ENCODE results near the gene PLEKHH2.
"Not testable (repeated sequence)": the region's sequence is repeated elsewhere in the genome, so short reads cannot be mapped to it uniquely, and the experiment has no call there.

Gene PLEKHH2

DNA sequence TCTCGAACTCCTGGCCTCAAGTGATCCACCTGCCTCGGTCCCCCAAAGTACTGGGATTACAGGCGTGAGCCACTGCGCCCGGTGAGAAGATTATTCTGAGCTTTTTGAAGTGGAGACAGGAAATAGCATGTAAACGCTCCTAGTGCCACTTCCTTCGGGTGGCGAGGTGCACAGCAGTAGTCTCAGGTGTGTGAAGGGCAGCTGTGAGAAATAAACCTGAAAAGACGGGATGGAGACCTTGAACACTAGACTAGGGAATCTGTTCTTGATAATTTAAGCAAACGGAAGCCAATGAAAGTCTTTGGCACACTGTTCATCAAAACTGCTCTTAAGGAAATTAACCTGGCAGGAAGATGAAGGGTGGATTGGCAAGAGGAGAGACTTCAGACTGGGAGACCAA is 439 bp upstream of the PLEKHH2 start:
- no peak for DNase-seq

DNA sequence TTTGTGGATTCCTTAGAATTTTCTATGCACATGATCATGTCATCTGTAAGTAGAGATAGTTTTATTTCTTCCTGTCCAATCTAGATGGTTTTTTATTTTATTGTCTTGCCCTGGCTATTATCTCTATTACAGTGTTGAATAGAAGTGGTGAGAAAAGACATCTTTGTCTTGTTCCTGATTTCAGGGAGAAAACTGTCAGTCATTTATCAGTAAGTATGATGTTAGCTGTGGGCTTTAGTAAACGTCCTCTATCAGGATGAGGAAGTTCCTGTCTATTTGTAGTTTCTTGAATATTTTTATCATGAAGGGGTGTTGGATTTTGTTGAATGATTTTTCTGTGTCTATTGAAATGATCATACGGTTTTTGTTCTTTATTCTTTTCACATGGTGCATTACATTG is 5.3 kb downstream of the PLEKHH2 start:
- no peak for DNase-seq

DNA sequence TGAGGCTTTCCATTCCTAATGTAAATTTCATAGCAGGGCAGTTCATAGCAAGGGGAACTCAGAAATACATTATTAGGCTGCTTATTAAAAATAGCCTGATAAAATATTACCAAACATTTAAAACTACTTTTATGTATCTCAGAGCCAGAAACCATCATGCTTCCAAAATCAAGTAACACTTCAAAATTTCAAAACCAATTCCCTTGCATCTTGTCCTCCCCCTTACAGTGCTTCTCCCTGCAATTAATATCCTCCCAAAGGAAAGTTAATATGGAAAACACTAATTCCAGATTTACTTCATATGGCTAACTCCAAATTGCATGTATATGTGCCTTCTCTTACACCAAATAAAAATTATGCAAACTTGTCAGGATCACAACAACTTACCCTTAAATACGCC is 6.6 kb downstream of the PLEKHH2 start:
- DNase-seq = no peak

DNA sequence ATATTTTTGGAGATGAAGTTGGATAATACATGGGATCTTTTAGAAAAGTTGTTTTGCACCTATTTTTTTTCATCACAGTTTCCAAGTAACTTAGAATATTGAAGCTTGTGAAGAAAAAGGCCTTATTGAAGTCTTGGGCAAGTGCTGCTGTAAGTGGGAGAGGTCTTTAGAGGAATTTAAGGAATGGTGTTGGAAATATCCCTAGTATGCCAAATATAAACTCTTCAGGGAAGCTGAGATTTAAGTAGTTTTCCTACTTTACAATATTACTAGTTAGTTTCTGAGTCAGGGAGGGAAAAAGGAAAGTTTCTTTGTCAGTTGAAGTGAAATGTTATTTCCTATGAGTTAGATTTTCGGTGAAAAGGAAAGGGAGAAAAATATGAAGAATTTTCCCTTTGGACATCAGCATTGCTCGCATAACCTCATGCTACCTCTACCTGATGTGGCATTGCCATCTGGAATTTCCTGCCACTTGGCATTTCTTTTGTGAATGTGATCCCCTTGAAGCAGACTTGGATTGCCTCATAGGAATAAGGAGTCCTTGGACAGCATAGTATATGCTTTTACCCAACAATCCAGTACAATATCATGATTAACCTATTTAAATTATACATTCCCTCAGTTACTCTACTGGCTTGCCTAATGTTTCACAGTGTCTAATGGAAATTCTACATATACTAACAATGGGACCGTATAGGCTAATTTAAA is 12.1 kb downstream of the PLEKHH2 start:
- no peak for DNase-seq

DNA sequence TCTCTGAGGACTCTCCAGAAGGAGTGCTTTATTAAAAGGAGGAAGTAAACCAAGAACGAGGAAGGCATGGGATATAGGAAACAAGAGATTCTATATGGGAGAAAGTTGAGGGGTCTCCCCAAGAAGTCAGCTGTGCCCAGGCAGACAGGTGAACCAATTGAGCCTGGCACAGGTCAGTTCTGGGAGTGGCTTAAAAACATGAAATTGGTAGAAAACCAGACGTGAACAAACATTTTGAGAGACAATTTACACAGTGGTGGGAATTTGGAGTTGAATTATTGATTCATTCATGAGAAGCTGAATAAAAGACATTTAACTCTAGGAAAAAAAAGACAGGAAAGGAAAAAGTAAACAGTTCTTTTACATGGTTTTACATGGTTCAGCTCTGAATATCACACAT is 16.4 kb downstream of the PLEKHH2 start:
- no peak for DNase-seq

DNA sequence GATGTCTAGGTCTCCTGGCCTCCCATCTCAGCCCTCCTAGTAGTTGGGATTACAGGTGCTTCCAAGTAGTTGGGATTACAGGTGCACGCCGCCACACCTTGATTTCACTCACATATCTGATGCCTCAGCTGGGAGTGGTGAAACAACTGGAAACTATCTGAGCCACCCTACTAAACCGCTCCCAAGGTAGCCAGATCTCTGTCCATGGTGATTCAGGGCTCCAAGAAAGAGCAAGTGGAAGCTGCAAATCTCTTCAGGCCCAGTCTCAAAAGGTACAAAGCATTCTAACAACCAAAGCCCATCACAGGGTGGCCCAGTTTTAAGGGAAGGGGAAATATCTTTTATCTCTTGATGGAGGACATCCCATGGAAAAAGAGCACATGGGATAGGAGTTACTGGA is 20.2 kb downstream of the PLEKHH2 start:
- no peak for DNase-seq

DNA sequence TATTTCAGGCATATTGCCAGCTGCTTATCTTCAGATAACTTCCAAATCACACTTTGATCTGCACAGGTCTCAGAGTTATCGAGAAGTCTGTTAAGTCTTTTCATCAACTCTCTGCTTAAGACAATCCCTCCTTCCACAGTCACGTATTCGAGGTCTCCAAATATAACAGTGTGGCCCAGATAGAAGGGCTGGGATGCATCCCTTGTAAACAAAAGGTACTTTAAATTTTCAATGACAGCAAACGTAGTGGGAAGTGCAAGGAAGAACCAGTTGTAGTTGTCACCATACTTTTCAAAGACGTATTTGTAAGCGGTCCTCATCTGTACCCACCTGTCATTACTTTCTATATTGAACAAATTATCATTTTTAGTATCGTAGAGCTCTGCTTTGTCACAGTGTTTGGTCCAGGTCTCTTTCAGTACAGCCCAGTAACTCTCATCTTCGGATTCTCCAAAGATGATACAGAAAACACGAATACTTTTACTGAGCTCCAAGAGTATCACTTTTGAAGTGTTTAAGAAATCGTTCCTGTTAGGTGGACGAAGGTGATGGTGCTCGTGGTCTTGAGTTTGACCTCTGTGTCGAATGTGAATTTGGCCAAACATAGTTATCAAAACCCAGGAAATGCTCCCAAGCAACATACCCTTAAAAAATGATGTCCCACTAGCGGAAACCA is 38.7 kb downstream of the PLEKHH2 start:
- DNase-seq = no peak

DNA sequence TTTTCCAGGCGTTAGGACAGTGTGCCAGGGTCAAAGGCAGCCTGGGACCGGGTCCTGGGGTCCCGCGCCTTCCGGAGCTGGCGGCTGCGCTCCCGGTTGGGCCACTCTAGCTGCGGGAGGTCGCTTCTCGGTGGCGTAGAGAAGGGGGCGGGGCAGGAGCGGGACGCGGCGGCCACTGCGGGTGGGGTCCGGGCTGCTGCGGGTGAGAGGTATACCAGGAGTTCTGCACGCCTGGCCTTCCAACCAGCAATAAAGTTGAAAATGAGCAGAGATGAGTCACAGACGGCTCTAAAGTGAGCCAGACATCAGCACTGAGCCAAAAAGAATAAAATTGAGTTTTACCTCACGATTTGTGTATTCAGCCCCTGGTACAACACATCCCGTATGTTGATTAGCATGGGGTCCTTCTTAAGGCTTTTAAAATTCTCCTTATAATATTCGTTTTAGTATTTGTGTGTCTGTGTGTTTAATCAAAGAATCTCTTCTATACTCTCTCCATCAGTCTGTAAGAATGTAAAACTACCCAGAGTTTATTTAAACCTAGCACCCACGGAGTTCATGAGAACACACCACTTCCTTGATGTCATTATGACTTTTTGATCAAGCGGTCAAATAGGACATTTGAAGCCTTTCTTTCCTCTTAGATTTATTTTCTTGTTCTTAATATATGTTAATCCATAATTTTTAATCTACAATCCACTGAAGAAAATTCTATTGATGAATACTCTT is 39.4 kb downstream of the PLEKHH2 start, which contains the start of gene C1GALT1C1L:
TSS of gene C1GALT1C1L (minus strand) at position 108 of the 729 bp plus-strand sequence. CDS start at position 1, 107 bp downstream.
- no peak for DNase-seq

DNA sequence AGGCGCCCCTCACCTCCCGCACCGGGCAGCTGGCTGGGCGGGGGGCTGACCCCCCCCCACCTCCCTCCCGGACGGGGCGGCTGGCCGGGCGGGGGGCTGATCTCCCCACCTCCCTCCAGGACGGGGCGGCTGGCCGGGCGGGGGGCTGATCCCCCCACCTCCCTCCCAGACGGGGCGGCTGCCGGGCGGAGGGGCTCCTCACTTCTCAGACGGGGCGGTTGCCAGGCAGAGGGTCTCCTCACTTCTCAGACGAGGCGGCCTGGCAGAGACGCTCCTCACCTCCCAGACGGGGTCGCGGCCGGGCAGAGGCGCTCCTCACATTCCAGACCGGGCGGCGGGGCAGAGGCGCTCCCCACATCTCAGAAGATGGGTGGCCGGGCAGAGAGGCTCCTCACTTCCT is 40.7 kb downstream of the PLEKHH2 start:
- DNase-seq = not testable (repeated sequence)

DNA sequence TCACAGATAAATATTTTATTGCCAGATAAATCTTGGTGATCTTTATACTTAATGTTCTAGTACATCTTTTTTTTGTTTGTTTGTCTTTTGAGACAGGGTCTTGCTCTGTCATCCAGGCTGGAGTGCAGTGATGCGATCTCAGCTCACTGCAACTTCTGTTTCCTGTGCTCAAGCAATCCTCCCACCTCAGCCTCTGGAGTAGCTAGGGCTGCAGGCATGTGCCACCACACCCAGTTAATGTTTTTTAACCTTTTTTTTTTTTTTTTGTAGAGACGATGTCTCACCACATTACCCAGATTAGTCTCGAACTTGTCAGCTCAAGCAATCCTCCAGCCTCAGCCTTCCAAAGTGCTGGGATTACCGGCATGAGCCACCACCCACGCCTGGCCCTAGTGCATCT is 48.3 kb downstream of the PLEKHH2 start:
- no peak for DNase-seq

DNA sequence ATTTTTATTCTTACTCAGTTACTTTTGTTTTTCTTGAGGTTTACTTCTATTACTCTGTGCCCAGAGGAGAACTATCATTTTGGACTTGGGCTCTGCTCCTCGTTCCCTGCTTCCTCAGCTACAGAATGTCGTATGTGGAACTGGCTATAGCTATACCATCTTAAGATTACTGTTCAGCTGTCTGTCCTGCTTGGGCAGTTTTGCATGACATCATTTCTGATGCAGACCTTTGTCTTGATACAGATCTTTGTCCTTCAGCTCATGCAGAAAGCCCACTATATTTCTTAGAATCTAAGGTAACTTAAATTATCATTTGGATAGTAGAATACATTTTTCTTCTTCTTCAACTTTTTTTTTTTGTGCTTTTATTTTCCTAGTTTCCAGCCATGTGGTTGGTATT is 52.9 kb downstream of the PLEKHH2 start:
- DNase-seq = no peak

DNA sequence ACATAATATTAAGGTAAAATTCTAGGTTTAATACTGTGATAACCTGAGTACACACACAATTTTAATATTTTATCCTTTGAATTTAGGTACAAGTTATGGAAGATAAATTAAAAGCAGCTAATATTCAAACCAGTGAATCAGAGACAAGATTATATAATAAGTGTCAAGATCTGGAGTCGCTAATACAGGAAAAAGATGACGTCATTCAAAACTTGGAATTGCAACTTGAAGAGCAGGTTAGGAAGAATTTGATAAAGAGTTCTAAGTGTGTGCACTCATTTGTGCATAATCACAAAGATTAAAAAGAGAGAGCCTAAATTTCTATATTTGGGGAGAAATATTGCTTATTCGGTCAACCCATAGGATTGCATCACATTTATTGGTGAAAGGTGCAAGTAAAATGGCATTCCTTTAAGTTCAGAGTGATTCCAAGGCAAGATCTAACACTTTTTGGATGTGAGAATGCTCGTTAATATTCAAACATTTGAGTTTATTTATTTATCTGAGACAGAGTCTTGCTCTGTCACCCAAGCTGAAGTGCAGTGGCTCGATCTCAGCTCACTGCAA is 55.5 kb downstream of the PLEKHH2 start:
- no peak for DNase-seq

DNA sequence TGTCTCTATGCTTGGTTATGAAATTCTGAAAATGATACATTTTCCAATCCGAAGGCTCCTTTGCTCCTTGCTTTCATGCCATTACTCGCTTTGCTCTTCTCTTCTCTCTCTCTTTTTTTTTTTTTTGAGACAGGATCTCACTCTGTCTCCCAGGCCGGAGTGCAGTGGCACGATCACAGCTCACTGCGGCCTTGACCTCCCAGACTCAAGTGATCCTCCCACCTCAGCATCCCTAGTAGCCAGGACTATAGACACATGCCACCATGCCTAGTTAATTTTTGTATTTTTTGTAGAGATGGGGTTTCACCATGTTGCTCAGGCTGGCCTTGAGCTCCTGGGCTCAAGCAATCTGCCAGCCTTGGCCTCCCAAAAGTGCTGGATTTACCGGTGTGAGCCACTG is 61.1 kb downstream of the PLEKHH2 start:
- DNase-seq = not testable (repeated sequence)

DNA sequence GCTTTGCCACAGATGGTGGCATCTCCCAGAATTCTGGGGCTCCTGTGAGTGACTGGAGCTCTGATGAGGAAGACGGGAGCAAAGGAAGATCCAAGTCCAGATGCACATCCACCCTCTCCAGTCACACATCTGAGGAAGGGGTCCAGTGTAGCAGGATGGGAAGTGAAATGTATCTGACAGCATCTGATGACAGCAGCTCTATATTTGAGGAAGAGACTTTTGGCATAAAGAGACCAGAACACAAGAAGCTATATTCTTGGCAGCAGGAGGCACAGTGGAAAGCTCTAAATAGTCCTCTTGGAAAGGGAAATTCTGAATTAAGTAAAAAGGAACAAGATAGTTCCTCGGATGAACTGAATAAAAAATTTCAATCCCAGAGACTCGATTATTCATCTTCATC is 62.7 kb downstream of the PLEKHH2 start:
- DNase-seq = no peak

DNA sequence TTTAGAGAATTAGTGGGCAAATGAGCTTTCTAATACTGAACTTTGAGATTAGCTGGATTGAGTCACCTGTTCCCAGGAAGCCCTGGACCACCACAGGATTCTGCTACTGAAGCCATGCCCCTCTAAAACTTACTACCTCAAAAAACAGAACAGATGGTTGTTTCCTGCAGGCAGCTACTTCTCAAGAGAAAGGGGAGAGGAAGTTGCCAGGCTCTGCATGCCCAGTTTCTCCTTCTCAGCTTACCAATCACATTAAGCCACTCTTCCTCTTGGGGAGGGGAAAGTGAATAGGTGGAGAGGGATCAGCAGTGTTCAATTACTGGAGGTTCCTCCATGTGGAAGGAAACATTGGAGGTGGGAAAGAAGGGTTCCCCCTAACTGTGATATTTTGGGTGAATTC is 64.1 kb downstream of the PLEKHH2 start:
- DNase-seq = no peak

DNA sequence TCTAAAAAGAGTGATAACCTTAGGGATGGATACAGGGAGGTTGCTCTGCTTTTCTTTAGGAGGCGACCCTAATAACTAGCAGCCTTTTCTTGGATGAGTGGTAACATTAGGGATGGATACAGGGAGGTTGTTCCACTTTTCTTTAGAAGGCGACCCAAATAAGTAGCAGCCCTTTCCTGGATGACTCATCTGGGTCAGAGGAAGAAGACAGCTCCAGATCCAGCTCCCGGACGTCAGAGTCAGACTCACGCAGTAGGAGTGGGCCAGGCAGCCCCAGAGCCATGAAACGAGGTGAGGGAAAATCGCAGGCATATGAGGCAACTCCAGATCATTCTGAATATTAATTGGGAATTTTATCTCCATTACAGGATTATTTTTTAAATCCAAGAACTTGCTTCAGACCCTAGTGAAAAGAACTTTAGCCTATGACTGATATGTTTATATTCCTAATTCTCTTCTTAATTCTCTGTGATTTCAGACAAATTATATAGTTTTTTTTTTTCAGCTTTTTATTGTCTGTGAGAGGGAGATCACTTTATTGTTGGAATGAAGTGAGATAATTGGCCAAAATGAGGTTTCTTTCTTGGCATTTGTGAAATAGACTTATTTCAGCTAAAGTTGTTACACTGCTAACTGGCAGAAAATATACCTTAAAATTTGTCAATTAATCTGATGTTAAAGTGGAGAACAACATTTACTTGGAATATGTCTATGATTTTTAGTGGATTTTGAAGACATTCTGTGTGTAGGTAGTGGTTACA is 70.4 kb downstream of the PLEKHH2 start:
- peak in 1 of 2 donors; percentile 25 for DNase-seq

DNA sequence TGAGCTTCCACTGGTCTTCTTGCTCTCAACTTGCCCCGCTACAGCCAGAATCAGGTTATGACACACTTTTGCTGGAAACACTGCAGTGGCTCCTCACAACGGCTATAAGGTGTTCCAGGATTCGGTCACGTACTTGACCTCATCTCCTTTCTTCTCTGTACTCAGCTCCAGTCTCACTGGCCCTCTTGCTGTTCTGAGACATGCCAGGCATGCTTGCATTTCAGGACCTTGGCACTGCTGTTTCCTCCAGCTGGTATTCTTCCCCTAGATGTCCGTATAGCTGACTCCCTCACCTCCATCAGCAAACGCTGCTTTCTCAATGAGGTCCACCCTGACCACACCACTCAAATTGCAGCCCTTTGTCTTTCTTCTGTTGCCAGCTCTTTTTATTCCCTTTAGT is 71.1 kb downstream of the PLEKHH2 start:
- no peak for DNase-seq

DNA sequence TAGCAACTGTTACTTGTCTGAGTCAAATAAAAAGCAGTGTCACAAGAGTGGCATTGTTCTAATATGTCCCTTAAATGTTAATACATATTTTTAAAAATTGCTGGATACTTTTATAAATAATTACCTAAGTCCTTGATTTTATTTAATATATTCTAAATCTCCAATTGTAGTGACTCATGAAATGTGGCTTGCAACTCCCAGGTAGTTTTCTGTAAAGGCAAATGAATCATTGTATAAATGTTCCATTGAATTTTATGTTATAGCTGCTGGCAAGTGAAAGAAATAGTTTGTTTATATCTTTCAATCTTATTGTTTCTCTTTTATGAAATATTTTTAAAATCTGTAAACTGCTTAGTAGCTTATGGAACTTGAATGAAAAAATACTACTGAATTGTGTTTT is 71.8 kb downstream of the PLEKHH2 start:
- no peak for DNase-seq

DNA sequence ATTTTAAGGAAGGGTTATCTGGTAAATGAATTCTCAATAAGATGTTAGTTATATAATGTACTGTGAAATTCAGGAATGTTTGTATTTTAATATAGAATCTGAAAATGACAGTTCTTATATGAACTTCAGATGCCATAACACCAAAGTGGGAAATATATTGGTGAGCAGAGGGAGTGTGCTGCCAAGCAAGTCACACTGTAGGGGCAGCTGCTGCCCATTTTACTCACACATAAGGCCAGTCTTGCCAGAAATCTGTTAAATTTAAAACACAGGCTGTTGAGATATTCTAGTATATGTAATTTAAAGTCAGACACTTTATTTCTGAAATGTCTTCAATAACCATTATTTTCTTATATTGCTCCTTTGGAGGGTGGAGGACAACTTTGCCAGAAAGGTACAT is 73.8 kb downstream of the PLEKHH2 start:
- no peak for DNase-seq

DNA sequence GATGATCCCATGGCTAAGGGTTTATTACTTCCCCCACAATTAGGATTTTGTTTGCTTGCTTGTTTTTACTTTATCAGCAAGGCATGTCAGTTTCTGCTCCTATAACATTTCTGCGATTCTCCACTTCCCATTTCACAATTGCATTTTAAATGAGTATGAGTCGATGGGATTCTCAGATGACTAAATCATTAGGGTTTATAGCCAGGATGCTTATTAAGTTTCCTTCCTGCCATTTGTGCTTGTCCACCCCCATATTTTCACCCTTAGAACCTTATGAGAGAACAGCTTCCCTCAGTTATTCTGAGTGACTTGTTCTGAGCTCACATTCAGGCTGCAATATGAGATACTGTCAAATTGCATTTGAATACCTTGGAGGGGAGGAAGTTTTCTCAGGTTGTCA is 77.1 kb downstream of the PLEKHH2 start:
- DNase-seq = peak; percentile 2 to 21

DNA sequence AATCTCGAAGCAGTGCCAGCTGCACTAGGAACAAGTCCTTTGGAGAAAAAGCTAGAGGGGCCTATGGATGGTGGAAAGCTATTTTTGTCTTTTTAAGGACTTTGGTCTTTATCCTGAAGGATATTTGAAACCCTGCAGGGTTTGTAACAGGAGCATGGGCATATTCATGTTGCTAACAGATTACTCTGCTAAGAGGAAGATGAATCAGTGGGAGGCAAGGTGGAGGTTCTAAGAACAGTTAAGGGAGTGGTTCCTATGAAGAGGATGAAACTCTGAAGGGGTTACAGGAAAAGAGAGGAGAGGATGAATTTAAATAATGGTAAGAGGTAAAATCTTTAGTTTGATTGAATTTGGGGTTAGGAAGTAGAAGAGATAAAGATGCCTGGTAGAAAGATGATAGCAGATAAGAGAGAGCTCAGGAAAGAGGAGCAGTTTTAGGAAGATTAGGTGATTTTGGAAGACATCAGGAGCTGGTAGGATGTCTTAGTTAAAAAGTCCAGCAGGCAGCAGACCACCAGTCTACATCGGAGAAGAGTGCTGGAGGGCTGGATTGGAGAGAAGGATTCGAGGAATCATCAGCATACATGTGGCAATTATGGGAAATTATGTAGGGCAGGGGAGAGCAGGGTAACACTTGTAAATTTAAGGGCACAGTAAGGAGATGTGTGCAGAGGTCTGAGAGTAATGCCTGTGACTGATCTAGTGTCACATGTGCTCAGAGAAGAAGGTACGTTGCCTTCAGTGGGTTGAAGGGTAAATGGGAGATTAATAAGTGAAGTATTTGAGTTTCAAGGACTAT is 78.4 kb downstream of the PLEKHH2 start:
- DNase-seq = no peak

DNA sequence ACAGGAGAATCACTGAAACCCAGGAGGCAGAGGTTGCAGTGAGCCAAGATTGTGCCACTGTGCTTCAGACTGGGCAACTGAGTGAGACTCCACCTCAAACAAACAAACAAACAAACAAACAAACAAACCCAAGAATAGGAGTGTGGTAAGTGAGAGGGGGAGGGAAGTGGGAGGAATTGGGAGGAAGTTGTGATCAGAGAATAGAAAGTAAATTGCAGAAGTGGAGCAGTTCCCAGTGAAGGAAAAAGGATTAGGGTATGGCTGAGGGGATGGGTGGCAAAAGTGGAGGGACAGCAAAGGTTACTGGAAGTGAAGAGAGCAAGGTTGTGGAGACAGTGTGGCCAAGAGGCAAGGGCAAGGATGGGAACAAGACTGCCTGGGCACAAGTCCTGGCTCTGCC is 80.3 kb downstream of the PLEKHH2 start:
- DNase-seq = peak; percentile 50 to 55
